Brain microvascular endothelial cell (primary cell): ENCODE results near the gene ECM2.

Source experiments
- DNase-seq: peaks from one replicate; pipeline ENCODE4 v3.0.0-alpha.2; 2020
- H3K27ac ChIP-seq: fragments of 250-450 bp; sonication (Bioruptor Pico); 2 replicates; pipeline ENCODE4 v1.5.1; 2020; ENCODE audit warnings: mild to moderate bottlenecking, moderate library complexity
- H3K27me3 ChIP-seq: fragments of 250-450 bp; sonication (Bioruptor Pico); replicated peaks from 2 replicates; pipeline ENCODE4 v1.5.1; 2020; ENCODE audit warnings: mild to moderate bottlenecking
- H3K36me3 ChIP-seq: fragments of 250-450 bp; sonication (Bioruptor Pico); replicated peaks from 2 replicates; pipeline ENCODE4 v1.5.1; 2020; ENCODE audit warnings: mild to moderate bottlenecking
- H3K4me3 ChIP-seq: 2 replicates; pipeline ENCODE4 v1.5.1; 2011; ENCODE audit warnings: low read depth, mild to moderate bottlenecking, control low read depth, low read length, moderate library complexity
- in situ Hi-C: cut with HindIII; loops from 2 replicates; pipeline ENCODE4 v1.10.0; 2017; ENCODE audit warnings: low sequenced_read_pairs, low pct_ligation_motif_present
- TF ChIP-seq, protein P1 (sequence below): IDR thresholded peaks from 2 replicates; pipeline ENCODE4 v1.5.1; 2011; ENCODE audit warnings: low read depth, mild to moderate bottlenecking, moderate library complexity, low read length, control low read depth, inconsistent platforms; ENCODE audit errors: missing control alignments

Gene ECM2

GRCh38 chr9:92547356-92547755 is 11.6 kb upstream of the ECM2 start:
- TF ChIP-seq, protein P1, sequence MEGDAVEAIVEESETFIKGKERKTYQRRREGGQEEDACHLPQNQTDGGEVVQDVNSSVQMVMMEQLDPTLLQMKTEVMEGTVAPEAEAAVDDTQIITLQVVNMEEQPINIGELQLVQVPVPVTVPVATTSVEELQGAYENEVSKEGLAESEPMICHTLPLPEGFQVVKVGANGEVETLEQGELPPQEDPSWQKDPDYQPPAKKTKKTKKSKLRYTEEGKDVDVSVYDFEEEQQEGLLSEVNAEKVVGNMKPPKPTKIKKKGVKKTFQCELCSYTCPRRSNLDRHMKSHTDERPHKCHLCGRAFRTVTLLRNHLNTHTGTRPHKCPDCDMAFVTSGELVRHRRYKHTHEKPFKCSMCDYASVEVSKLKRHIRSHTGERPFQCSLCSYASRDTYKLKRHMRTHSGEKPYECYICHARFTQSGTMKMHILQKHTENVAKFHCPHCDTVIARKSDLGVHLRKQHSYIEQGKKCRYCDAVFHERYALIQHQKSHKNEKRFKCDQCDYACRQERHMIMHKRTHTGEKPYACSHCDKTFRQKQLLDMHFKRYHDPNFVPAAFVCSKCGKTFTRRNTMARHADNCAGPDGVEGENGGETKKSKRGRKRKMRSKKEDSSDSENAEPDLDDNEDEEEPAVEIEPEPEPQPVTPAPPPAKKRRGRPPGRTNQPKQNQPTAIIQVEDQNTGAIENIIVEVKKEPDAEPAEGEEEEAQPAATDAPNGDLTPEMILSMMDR, result no peak
- Histone ChIP-seq H3K36me3 (no peaks in the 10 kb centered on the region), H3K27me3 (no peaks in the 10 kb centered on the region), H3K4me3 (no peak overlapping the region), H3K27ac (no peak overlapping the region)
- in situ Hi-C loops, result no loop called here
- DNase-seq, result no peak

GRCh38 chr9:92545002-92545510 is 9.3 kb upstream of the ECM2 start:
- H3K27me3 ChIP-seq, result no peaks in the 10 kb centered on the region
- no peak for DNase-seq
- TF ChIP-seq, protein P1, result no peak
- no peaks in the 10 kb centered on the region for H3K36me3 ChIP-seq
- H3K4me3 ChIP-seq, result no peak overlapping the region
- no peak overlapping the region for H3K27ac ChIP-seq
- in situ Hi-C loops, result no loop called here

- in situ Hi-C loops, result no loop called here
- no peak for DNase-seq
- H3K4me3 ChIP-seq, result no peak overlapping the region
- H3K27ac ChIP-seq, result no peak overlapping the region
- TF ChIP-seq, protein P1, result no peak
- H3K36me3 ChIP-seq, result no peaks in the 10 kb centered on the region
- no peaks in the 10 kb centered on the region for H3K27me3 ChIP-seq
These were observed 8.2 kb upstream of the ECM2 start for GRCh38 chr9:92543972-92544371.

- H3K36me3 ChIP-seq, result no peaks in the 10 kb centered on the region
- in situ Hi-C loops, result no loop called here
These were observed 2.8 kb upstream of the ECM2 start for GRCh38 chr9:92538541-92538940.

DNA sequence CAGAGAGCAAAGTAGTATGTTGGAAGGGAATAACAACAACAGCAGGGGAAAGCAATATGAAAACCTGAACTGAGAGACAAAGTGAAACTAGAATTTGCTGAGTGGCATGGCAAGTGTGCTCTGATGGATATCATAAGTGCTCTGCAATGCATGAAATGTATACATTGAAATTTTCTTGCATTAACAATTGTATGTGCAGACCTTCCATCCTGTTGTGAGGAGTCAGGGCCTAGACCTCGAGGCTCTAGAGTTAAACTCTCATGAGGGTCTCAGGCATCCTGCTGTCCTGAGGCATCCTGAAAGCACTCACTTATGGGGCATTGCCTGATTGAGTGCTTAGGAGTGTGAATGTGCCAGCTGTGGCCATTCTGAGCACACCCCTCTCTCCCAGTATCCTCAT is 1.1 kb downstream of the ECM2 start:
- Histone ChIP-seq H3K27ac (no peak overlapping the region), H3K27me3 (no peaks in the 10 kb centered on the region), H3K36me3 (no peaks in the 10 kb centered on the region), H3K4me3 (no peak overlapping the region)
- DNase-seq, result peak; percentile 5
- TF ChIP-seq, protein P1, result no peak
- in situ Hi-C loops, result no loop called here

More at GRCh38 chr9:92538541-92538940, 2.8 kb upstream of the ECM2 start:
- Histone ChIP-seq H3K27ac (no peak overlapping the region), H3K4me3 (no peak overlapping the region), H3K27me3 (no peaks in the 10 kb centered on the region)
- TF ChIP-seq, protein P1, result no peak
- peak; percentile 46 for DNase-seq

DNA sequence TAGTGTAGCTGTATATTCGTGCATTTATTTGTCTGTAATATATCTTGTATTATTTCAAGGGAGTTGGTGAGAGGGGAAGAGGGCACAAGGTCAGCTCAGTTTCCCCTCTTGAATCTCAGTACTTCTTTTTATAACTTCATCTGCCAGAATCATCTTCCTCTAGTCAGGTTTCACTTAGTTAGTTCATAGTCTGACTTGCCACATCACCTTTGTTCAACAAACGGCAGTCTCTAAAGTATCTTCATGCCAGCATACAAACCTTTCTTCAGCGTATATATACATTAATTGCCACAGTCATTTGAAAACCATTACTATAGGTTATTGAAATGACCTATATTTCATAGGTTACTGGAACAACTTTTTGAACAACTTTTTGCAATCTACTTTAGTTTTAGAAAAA is 1.6 kb downstream of the ECM2 start:
- no peak for DNase-seq
- Histone ChIP-seq H3K27ac (no peak overlapping the region), H3K27me3 (no peaks in the 10 kb centered on the region), H3K4me3 (no peak overlapping the region), H3K36me3 (no peaks in the 10 kb centered on the region)
- TF ChIP-seq, protein P1, result no peak
- in situ Hi-C loops, result no loop called here
